K562 (cell line): Measurements from ENCODE around the gene ARF4. TPM values are rescaled to one million over a fixed set of nuclear protein-coding genes. Genes with fewer than 3 reads are reported as not detected.

ENCODE experiments used
- AFF1 ChIP-seq, 2 experiments: fragments of 450-650 bp; IDR thresholded peaks; 2 replicates each; pipeline ENCODE4 v1.6.1; 2018; ENCODE audit warnings: mild to moderate bottlenecking in 2 of 2, low read depth in 1 of 2; ENCODE audit not compliant: partially characterized antibody in 2 of 2
- C11orf30 ChIP-seq: fragments of 450-650 bp; IDR thresholded peaks from 2 replicates; pipeline ENCODE4 v1.6.1; 2016; ENCODE audit warnings: low read depth, mild to moderate bottlenecking
- CEBPB ChIP-seq: fragments of 450-650 bp; IDR thresholded peaks from 2 replicates; pipeline ENCODE4 v1.6.1; 2016; ENCODE audit warnings: missing genetic modification characterization, missing compliant biosample characterization
- ELF2 ChIP-seq: fragments of 250-450 bp; sonication (Bioruptor Pico); IDR thresholded peaks from 2 replicates; pipeline ENCODE4 v1.5.0; 2021; ENCODE audit warnings: mild to moderate bottlenecking
- ELF4 ChIP-seq: fragments of 450-650 bp; formaldehyde crosslinking; IDR thresholded peaks from 2 replicates; pipeline ENCODE4 v1.4.0; 2022; ENCODE audit warnings: missing genetic modification characterization
- HNRNPL ChIP-seq: fragments of 200-400 bp; formaldehyde crosslinking; IDR thresholded peaks from 2 replicates; pipeline ENCODE4 v1.6.1; 2017; ENCODE audit warnings: low read depth, mild to moderate bottlenecking, low read length
- HSF4 ChIP-seq: fragments of 250-450 bp; sonication (Bioruptor Pico); IDR thresholded peaks from 2 replicates; pipeline ENCODE4 v2.1.2; 2022; ENCODE audit warnings: mild to moderate bottlenecking, moderate library complexity, borderline replicate concordance
- PPARD ChIP-seq: fragments of 250-450 bp; sonication (Bioruptor Pico); IDR thresholded peaks from 2 replicates; pipeline ENCODE4 v1.8.0; 2022; ENCODE audit warnings: inconsistent platforms, mild to moderate bottlenecking, moderate library complexity
- RBBP5 ChIP-seq: fragments of 200-600 bp; sonication (generic); IDR thresholded peaks from 2 replicates; pipeline ENCODE4 v1.6.1; 2012; ENCODE audit warnings: borderline replicate concordance, mild to moderate bottlenecking, low read length, control low read depth, inconsistent platforms; ENCODE audit not compliant: insufficient read depth, poor library complexity, severe bottlenecking
- RBM14 ChIP-seq: fragments of 200-400 bp; formaldehyde crosslinking; IDR thresholded peaks from 2 replicates; pipeline ENCODE4 v1.6.1; 2018; ENCODE audit warnings: low read depth, mild to moderate bottlenecking, low read length, moderate library complexity, borderline replicate concordance; ENCODE audit not compliant: insufficient read depth
- RREB1 ChIP-seq: fragments of 250-450 bp; sonication (Bioruptor Pico); IDR thresholded peaks from 2 replicates; pipeline ENCODE4 v1.4.0; 2020
- TFE3 ChIP-seq: fragments of 450-650 bp; formaldehyde crosslinking; IDR thresholded peaks from 2 replicates; pipeline ENCODE4 v1.4.0; 2020; ENCODE audit warnings: mild to moderate bottlenecking, mixed read lengths
- XRCC3 ChIP-seq: fragments of 450-650 bp; IDR thresholded peaks from 2 replicates; pipeline ENCODE4 v1.6.1; 2017; ENCODE audit warnings: mild to moderate bottlenecking, moderate library complexity
- ZNF699 ChIP-seq: fragments of 250-450 bp; sonication (Bioruptor Pico); IDR thresholded peaks from 2 replicates; pipeline ENCODE4 v1.8.0; 2021; ENCODE audit warnings: mild to moderate bottlenecking, moderate library complexity; ENCODE audit not compliant: insufficient replicate concordance
- ZNF764 ChIP-seq: fragments of 250-450 bp; sonication (Bioruptor Pico); IDR thresholded peaks from 2 replicates; pipeline ENCODE4 v1.4.0; 2020; ENCODE audit warnings: low read depth, mild to moderate bottlenecking, moderate library complexity
- ZNF766 ChIP-seq: fragments of 200-800 bp; sonication (Bioruptor generic); conservative IDR thresholded peaks from 2 replicates; pipeline ENCODE4 v1.6.1; 2016; ENCODE audit warnings: missing genetic modification characterization, missing compliant biosample characterization
- polyA plus RNA-seq, 8 experiments: library from polyadenylated mRNA; depleted of rRNA in 4 of 8; stranded (reverse) in 5 of 8; unstranded in 3 of 8; fragments of >200 nt; fragmentation: Nextera tagmentation in 2 of 8; fragmentation: Illumina TruSeq in 1 of 8; extraction: Ambion mirVana in 2 of 8; extraction: Trizol in 1 of 8; gene quantifications; 2 replicates each; pipeline versions ENCODE4 v1.2.1 to v1.2.3, GENCODE V29; 2011 to 2014; ENCODE audit warnings: inconsistent platforms in 1 of 8, missing spikeins in 1 of 8
- total RNA-seq, 7 experiments: library from RNA; depleted of rRNA in 6 of 7; stranded (reverse); fragments of >200 nt in 6 of 7; fragmentation: Illumina TruSeq in 2 of 7; extraction: Trizol in 2 of 7; gene quantifications; 2 replicates each; pipeline versions ENCODE4 v1.2.1 to v1.2.3, GENCODE V29; 2011 to 2021; ENCODE audit warnings: low replicate concordance in 1 of 7

ARF4 gene
- total and polyA plus RNA-seq, 9 of the 15 experiments (the other 6 are each of a cell fraction or from before 2014, with no cell fraction given) = 41.1 to 273 (median 83.8) TPM

- TF ChIP-seq AFF1 (IDR thresholded peaks at IDR 0.05; ENCODE audit: low read depth in 1 of 2, partially characterized antibody in 2 of 2) (peak in 1 of 2 experiments; percentile 88), RBBP5 (peak; percentile 90), HSF4 (CRISPR knock-in tag) (no peak), RBM14 (no peak), ZNF764 (CRISPR knock-in tag) (no peak), PPARD (CRISPR knock-in tag) (no peak), CEBPB (tag) (no peak), XRCC3 (no peak), TFE3 (CRISPR knock-in tag) (peak; percentile 94), C11orf30 (peak; percentile 81), ELF2 (CRISPR knock-in tag) (peak; percentile 97), HNRNPL (no peak), ZNF699 (CRISPR knock-in tag) (no peak), ZNF766 (CRISPR knock-in tag) (peak; percentile 38; the same call in 1 of the 2 replicates), ELF4 (CRISPR knock-in tag) (peak; percentile 83; the same call in 1 of the 2 replicates), RREB1 (CRISPR knock-in tag) (no peak)
Observed at GRCh38 chr3:57555738-57556458, 41.2 kb downstream of the ARF4 start, which contains the start of gene PDE12 (continued).
